ENCODE results near the gene PTPRM.

PTPRM gene

DNA sequence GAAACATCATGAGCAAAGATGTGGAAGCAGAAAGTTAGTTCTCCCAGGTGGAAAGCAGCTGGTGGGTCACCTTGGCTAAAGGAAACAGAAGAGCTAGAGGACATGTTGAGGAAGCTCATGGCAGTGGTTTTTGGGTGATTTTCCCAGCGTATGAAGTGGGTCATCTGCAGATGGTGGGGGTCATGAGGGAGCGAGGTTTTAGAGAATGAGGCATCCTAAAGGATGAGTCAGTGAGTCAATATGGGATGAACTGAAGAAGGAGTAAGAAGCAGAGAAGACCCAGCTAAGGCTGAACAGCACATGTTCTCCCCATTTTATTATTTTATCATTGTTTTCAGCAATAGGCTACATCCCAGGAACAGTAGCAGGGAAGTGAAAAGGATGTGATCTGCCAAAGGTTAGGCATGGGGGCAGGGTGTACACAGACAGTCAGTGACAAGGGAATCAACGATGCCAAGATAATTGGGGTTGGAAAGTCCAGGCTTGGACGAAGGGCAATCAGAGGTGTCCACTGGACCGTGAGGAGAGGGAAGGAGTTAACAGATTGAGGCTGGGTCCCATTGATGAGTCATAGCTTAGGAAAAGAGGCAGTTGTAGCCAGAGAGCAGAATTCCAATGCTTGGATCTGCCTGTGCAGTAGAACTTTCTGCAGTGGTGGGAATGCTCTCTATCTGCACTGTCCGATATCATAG is 752.8 kb downstream of the PTPRM start:
- H3K36me3 ChIP-seq (ENCODE audit: insufficient read depth): no peaks in the 10 kb centered on the region
- H3K4me3 ChIP-seq (IDR thresholded peaks at IDR 0.05; ENCODE audit: insufficient read depth, low read depth, low read length): no peak overlapping the region
- H3K9ac ChIP-seq: no peak overlapping the region
- TF ChIP-seq, protein P1, sequence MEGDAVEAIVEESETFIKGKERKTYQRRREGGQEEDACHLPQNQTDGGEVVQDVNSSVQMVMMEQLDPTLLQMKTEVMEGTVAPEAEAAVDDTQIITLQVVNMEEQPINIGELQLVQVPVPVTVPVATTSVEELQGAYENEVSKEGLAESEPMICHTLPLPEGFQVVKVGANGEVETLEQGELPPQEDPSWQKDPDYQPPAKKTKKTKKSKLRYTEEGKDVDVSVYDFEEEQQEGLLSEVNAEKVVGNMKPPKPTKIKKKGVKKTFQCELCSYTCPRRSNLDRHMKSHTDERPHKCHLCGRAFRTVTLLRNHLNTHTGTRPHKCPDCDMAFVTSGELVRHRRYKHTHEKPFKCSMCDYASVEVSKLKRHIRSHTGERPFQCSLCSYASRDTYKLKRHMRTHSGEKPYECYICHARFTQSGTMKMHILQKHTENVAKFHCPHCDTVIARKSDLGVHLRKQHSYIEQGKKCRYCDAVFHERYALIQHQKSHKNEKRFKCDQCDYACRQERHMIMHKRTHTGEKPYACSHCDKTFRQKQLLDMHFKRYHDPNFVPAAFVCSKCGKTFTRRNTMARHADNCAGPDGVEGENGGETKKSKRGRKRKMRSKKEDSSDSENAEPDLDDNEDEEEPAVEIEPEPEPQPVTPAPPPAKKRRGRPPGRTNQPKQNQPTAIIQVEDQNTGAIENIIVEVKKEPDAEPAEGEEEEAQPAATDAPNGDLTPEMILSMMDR (conservative IDR thresholded peaks at IDR 0.05; ENCODE audit: low read depth, low read length): no peak
- no peak overlapping the region for H3K4me2 ChIP-seq
- H4K20me1 ChIP-seq (ENCODE audit: insufficient read depth): no peaks in the 10 kb centered on the region
- H2AFZ ChIP-seq (ENCODE audit: low read depth): no peak overlapping the region
- H3K79me2 ChIP-seq (ENCODE audit: insufficient read depth, low read depth): no peaks in the 10 kb centered on the region
- no peaks in the 10 kb centered on the region for H3K27me3 ChIP-seq (ENCODE audit: insufficient read depth, low read depth)
- H3K27ac ChIP-seq: no peak overlapping the region
- H3K4me1 ChIP-seq (ENCODE audit: low read depth, poor library complexity, severe bottlenecking): no peaks in the 10 kb centered on the region

DNA sequence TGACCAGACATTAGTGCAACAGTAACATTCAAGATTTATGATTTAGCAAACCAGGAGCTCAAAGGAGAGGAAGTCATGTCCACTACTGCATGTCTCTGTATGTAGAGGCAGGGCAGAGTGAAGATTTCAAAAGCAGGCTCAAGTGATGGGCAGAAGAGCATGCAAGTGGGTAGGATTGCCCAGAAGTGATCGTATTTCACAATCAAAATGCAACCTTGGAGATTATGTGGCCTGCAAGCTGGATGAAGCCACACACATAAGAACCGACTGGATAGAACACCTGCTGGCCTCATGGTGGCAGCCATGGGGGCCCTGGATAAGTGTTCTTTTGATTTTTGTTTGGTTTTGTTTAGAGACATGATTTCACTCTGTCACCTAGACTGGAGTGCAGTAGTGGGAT is 755.4 kb downstream of the PTPRM start:
- no peak overlapping the region for H3K4me3 ChIP-seq (IDR thresholded peaks at IDR 0.05; ENCODE audit: insufficient read depth, low read depth, low read length)
- no peak overlapping the region for H3K4me2 ChIP-seq
- no peak overlapping the region for H2AFZ ChIP-seq (ENCODE audit: low read depth)
- H3K36me3 ChIP-seq (ENCODE audit: insufficient read depth): no peaks in the 10 kb centered on the region
- H3K27me3 ChIP-seq (ENCODE audit: insufficient read depth, low read depth): no peaks in the 10 kb centered on the region
- no peak overlapping the region for H3K27ac ChIP-seq
- no peaks in the 10 kb centered on the region for H4K20me1 ChIP-seq (ENCODE audit: insufficient read depth)
- TF ChIP-seq, protein P1 (conservative IDR thresholded peaks at IDR 0.05; ENCODE audit: low read depth, low read length): no peak
- H3K4me1 ChIP-seq (ENCODE audit: low read depth, poor library complexity, severe bottlenecking): no peaks in the 10 kb centered on the region
- H3K9ac ChIP-seq: no peak overlapping the region
- H3K79me2 ChIP-seq (ENCODE audit: insufficient read depth, low read depth): no peaks in the 10 kb centered on the region

DNA sequence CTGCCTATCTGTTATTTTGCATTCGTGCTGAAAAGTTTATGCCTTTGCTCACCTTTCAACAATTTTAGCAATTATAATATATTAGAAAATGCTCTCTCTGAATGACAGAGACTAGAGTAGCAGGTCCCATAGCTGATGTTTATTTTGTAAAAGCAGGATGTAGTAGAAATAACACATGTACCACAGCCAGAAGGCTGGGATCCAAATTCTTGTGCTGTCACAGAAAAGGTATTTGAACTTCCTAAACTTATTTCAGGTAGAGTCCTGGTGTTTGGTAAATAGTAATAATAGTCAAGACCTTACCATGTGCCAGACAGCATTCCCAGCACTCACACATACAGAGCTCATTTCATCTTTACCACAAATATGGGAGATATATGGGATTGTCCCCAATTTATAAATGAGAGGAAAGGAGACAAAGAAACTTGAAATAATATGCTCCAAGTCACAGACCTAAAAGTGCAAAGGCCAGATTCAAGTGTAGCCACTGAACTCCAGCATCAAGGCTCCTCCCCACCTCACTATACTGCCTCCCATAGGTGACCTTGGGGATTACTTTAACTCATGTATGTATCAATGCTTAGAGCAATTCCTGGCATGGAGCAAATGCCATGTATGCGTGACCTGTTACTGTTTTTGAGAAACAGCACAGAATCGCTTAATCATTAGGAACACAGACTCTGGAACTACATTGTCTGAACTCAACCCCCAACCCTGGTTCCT is 757.4 kb downstream of the PTPRM start:
- Histone ChIP-seq H3K79me2 (ENCODE audit: insufficient read depth, low read depth) (no peaks in the 10 kb centered on the region), H3K27me3 (ENCODE audit: insufficient read depth, low read depth) (no peaks in the 10 kb centered on the region), H3K4me1 (ENCODE audit: low read depth, poor library complexity, severe bottlenecking) (no peaks in the 10 kb centered on the region), H3K4me3 (IDR thresholded peaks at IDR 0.05; ENCODE audit: insufficient read depth, low read depth, low read length) (no peak overlapping the region), H3K9ac (no peak overlapping the region), H3K27ac (no peak overlapping the region), H3K36me3 (ENCODE audit: insufficient read depth) (no peaks in the 10 kb centered on the region), H3K4me2 (no peak overlapping the region), H2AFZ (ENCODE audit: low read depth) (no peak overlapping the region), H4K20me1 (ENCODE audit: insufficient read depth) (no peaks in the 10 kb centered on the region)
- TF ChIP-seq, protein P1 (conservative IDR thresholded peaks at IDR 0.05; ENCODE audit: low read depth, low read length): 0 out of 2 replicates have a peak, but pooled peaks have one; percentile 20

DNA sequence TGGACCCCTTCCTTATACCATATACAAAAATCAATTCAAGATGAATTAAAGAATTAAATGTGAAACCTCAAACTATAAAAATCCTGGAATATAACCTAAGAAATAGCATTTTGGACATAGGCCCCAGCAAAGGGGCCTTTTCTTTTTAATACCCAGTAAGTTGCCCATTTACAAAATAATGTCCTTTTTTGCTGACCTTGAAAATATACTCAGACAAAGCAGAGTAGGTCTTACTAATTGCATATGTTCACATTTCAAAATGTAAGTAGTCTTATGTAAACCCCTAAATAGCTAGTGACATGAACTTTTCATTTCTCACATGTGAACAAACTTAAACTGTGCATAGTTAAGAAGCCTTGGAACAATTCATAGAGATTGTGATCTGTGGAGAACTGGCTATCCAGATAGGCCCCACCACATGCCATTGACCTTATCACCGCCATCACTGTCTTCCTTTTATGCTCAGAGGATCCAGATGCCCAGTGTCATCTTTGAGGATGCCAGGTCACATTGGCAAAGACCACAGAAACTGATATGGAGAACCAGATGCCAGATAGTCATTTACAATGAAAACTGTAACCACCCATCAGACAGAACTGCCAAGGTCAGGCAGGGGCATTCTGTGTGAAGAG is 759.8 kb downstream of the PTPRM start:
- H3K27ac ChIP-seq: no peak overlapping the region
- H3K4me3 ChIP-seq (IDR thresholded peaks at IDR 0.05; ENCODE audit: insufficient read depth, low read depth, low read length): no peak overlapping the region
- TF ChIP-seq, protein P1 (conservative IDR thresholded peaks at IDR 0.05; ENCODE audit: low read depth, low read length): no peak
- H3K79me2 ChIP-seq (ENCODE audit: insufficient read depth, low read depth): no peaks in the 10 kb centered on the region
- H3K27me3 ChIP-seq (ENCODE audit: insufficient read depth, low read depth): no peaks in the 10 kb centered on the region
- H3K4me2 ChIP-seq: no peak overlapping the region
- H3K36me3 ChIP-seq (ENCODE audit: insufficient read depth): no peaks in the 10 kb centered on the region
- H2AFZ ChIP-seq (ENCODE audit: low read depth): no peak overlapping the region
- H3K4me1 ChIP-seq (ENCODE audit: low read depth, poor library complexity, severe bottlenecking): no peaks in the 10 kb centered on the region
- no peaks in the 10 kb centered on the region for H4K20me1 ChIP-seq (ENCODE audit: insufficient read depth)
- H3K9ac ChIP-seq: no peak overlapping the region

Measured in KMS-11 (cell line).